Nephron (organoid): ENCODE measurements around the gene AGTRAP.

Experiments used
- H3K27ac Mint-ChIP-seq, 3 experiments: 2 replicates each; pipeline ENCODE4 v1.8.0; 2020; ENCODE audit warnings: mixed read lengths in 3 of 3, mild to moderate bottlenecking in 2 of 3, moderate library complexity in 1 of 3
- H3K27me3 Mint-ChIP-seq: 2 replicates; pipeline ENCODE4 v1.8.0; 2021; ENCODE audit warnings: low read depth, mild to moderate bottlenecking, moderate library complexity, mixed read lengths
- H3K36me3 Mint-ChIP-seq: 2 replicates; pipeline ENCODE4 v1.8.0; 2020; ENCODE audit warnings: low read depth, mixed read lengths
- H3K4me1 Mint-ChIP-seq: 2 replicates; pipeline ENCODE4 v1.8.0; 2020; ENCODE audit warnings: mixed read lengths
- H3K4me3 Mint-ChIP-seq, 3 experiments: 2 replicates each; pipeline ENCODE4 v1.8.0; 2020; ENCODE audit warnings: mild to moderate bottlenecking in 3 of 3, mixed read lengths in 3 of 3, moderate library complexity in 2 of 3
- H3K9me3 Mint-ChIP-seq: 2 replicates; pipeline ENCODE4 v1.8.0; 2020; ENCODE audit warnings: mixed read lengths
- TF ChIP-seq, protein P1 (sequence below), 3 experiments: fragments of 200-600 bp; sonication (generic); IDR thresholded peaks; one replicate each; pipeline ENCODE4 v1.5.0; 2021; ENCODE audit warnings: antibody characterized with exemption in 3 of 3; ENCODE audit not compliant: unreplicated experiment in 3 of 3

The AGTRAP gene

DNA sequence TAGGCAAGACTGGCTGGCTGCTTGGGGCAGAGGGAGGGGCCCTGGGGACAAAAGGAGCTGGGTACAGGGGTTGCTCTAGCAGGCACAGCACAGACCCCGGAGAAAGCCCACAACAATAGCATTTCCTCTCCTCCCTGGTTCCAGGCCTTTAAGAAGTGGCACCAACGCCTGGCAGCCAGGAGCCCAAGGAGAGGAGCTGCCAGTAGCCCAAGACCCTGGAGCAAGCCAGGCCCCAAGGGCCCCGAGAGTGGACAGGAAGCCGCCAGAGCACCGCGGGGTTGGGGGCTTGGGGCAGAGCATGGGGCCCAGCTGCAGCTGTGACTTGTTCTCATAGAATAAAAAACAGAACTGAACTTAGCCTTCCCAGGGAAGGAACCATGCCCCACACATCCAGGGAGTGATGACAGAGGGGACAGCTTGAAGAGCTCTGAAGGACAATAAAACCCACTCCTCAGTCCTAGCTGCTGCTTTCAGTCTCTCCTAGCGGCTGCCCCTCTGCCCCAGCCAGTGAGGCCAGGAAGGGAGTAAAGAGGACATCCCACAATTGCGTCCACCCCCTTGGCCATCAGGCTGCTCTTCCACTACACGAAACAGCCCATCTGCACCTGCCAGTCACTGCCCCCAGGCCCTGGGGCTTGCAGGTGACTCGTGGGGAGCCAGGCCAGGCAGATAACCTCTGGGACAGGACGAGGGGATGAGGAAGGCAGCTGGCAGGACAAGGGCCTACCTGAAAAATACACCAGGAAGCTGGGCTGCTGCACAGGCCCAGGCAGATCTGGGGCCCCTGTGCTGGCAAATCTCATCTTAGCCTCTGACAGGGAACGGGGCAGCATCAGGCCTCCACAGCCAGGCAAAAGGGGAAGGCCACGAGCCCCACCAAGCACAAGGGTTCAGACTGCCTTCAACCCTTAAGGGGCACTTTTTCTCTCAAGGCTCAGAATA is 53.5 kb downstream of the AGTRAP start:
- peaks cover 24% of the 10 kb centered on the region for H3K36me3 Mint-ChIP-seq
- H3K27ac Mint-ChIP-seq = peak overlapping the region in 1 of 3 experiments; percentile 76
- no peak overlapping the region for H3K4me3 Mint-ChIP-seq
- H3K27me3 Mint-ChIP-seq = no peaks in the 10 kb centered on the region
- no peaks in the 10 kb centered on the region for H3K9me3 Mint-ChIP-seq
- H3K4me1 Mint-ChIP-seq = peaks cover 44% of the 10 kb centered on the region
- TF ChIP-seq, protein P1, sequence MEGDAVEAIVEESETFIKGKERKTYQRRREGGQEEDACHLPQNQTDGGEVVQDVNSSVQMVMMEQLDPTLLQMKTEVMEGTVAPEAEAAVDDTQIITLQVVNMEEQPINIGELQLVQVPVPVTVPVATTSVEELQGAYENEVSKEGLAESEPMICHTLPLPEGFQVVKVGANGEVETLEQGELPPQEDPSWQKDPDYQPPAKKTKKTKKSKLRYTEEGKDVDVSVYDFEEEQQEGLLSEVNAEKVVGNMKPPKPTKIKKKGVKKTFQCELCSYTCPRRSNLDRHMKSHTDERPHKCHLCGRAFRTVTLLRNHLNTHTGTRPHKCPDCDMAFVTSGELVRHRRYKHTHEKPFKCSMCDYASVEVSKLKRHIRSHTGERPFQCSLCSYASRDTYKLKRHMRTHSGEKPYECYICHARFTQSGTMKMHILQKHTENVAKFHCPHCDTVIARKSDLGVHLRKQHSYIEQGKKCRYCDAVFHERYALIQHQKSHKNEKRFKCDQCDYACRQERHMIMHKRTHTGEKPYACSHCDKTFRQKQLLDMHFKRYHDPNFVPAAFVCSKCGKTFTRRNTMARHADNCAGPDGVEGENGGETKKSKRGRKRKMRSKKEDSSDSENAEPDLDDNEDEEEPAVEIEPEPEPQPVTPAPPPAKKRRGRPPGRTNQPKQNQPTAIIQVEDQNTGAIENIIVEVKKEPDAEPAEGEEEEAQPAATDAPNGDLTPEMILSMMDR (IDR thresholded peaks at IDR 0.05; ENCODE audit: unreplicated experiment in 3 of 3) = no peak

DNA sequence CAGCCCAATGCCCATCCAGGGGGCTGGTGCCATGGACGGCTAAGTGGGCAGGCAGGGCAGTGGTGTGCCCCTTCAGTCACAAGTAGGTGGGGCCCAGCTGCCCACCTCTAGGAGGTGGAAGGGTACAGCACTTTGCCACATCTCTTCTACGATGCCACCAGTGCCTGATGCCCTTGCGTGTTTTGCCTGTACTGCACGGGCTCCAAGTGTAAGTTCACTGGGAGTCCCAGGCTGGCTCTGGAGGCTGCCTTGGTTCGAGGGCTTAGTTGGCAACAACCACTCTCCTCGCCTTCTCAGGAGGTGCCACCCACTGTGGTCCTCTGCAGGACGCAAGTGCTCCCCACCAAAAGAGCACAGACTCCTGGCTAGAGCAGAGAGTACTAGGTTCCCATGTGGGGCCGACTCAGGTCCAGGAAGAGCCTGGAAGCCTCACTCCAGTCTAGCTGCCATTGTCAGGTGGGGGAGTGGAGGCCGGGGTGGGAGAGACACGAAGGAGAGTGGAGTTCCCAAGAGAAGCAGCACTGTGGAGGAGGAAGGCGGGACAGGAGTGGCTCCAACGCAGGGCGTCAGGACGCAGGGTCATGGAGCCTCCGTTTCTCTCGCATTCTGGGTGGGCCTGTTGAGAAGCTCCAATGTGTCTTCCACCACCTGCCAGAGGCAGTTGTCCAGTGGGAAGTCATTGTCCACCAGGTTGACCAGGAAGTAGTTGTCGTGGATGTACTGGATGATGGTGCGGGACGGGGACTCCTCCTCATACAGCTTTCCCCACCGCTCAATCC is 54.4 kb downstream of the AGTRAP start:
- TF ChIP-seq, protein P1 (IDR thresholded peaks at IDR 0.05; ENCODE audit: unreplicated experiment in 3 of 3) = no peak
- Mint-ChIP-seq H3K9me3 (no peaks in the 10 kb centered on the region), H3K36me3 (peaks cover 33% of the 10 kb centered on the region), H3K27ac (peak overlapping the region in 2 of 3 experiments; percentile 26 to 37), H3K4me1 (peaks cover 48% of the 10 kb centered on the region), H3K27me3 (no peaks in the 10 kb centered on the region), H3K4me3 (peak overlapping the region in 1 of 3 experiments; percentile 29)

DNA sequence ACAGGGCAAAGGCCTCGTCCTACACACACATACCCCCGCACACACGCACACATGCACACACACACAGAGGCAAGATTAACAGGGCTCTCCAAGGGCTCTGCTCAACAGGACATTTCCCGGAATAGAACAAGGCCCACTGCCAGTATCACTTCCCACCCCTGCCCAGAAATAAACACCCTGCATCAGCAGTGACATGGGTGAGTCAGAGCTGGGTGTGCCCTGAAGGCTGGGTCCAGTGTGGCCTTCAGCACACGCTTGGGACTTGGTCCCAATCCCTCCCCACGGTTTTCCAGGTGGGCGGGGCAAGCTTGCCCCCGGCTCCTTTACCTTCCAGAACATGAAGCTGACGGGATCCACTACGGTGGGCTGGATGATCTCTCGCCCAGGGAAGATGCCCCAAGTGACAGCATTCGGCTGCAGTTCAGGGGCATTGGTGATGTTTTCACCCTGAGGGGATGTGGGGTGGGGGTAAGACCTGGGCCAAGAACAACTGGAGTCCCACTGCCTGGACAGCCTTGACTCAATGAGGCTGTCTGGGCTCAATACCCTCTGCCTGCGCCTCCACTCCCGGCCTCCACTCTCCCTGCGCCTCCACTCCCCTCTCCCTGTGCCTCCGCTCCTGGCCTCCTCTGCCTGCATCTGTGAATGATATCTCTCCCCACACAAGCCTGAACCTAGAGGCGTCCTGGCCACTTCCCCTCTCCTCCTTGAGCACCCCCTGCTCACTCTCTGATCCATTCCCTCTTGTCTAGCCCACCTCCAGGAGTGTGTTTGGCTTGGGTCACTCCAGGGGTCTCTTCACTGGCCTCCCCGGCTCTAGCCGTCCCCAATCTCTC is 55.2 kb downstream of the AGTRAP start:
- TF ChIP-seq, protein P1 (IDR thresholded peaks at IDR 0.05; ENCODE audit: unreplicated experiment in 3 of 3) = no peak
- Mint-ChIP-seq H3K27me3 (no peaks in the 10 kb centered on the region), H3K36me3 (peaks cover 41% of the 10 kb centered on the region), H3K4me3 (peak overlapping the region in 1 of 3 experiments; percentile 29), H3K4me1 (peaks cover 55% of the 10 kb centered on the region), H3K27ac (peak overlapping the region in 2 of 3 experiments; percentile 26 to 37), H3K9me3 (no peaks in the 10 kb centered on the region)

DNA sequence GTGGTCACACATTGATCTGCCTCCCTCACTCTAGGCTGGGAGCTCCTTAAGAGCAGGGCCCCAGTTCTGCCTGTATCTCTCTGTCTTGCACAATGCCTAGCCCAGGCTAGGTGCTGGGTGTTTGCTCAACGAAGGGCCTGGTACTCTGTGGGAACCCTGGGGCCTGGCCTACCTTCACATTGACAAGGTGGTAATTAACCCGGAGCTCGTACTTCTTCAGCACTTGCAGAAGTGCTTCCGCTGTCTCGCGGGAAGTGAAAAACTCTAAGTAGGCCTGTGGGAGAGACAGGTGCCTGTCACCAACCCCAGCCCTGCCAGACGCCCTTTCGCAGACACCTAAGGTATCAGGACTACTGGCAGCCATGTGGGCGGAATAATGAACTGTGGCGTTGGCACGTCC is 56.2 kb downstream of the AGTRAP start:
- peak overlapping the region in 1 of 3 experiments; percentile 8 for H3K27ac Mint-ChIP-seq
- H3K4me1 Mint-ChIP-seq = peaks cover 54% of the 10 kb centered on the region
- H3K4me3 Mint-ChIP-seq = no peak overlapping the region
- H3K9me3 Mint-ChIP-seq = no peaks in the 10 kb centered on the region
- H3K27me3 Mint-ChIP-seq = no peaks in the 10 kb centered on the region
- peaks cover 45% of the 10 kb centered on the region for H3K36me3 Mint-ChIP-seq
- TF ChIP-seq, protein P1 (IDR thresholded peaks at IDR 0.05; ENCODE audit: unreplicated experiment in 3 of 3) = no peak

DNA sequence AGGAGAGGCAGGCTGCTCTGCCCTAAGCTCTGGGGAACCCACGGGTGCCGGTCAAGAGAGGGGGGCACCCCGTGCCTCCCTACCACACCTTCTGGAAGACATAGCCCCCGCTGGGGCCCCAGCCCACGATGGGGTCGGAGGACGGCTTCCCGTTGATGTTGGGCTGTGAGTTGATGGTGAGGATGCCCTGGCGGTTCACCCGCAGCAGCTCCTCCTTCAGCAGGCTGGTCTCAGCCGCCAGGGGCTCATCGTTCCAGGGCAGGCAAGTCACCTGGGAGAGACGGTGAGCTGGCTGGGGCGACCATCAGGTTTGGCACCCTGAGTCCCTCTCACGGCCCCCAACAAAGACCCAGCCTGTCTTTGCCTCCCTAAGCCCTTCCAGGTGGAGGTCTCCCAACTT is 57.9 kb downstream of the AGTRAP start:
- TF ChIP-seq, protein P1 (IDR thresholded peaks at IDR 0.05; ENCODE audit: unreplicated experiment in 3 of 3) = no peak
- H3K4me3 Mint-ChIP-seq = no peak overlapping the region
- H3K36me3 Mint-ChIP-seq = peaks cover 48% of the 10 kb centered on the region
- no peaks in the 10 kb centered on the region for H3K27me3 Mint-ChIP-seq
- H3K9me3 Mint-ChIP-seq = no peaks in the 10 kb centered on the region
- no peak overlapping the region for H3K27ac Mint-ChIP-seq
- H3K4me1 Mint-ChIP-seq = peaks cover 51% of the 10 kb centered on the region
